ENCODE measurements around the gene C1orf53.
"Not testable (repeated sequence)": the region's sequence is repeated elsewhere in the genome, so short reads cannot be mapped to it uniquely, and the experiment has no call there.

C1orf53 gene

DNA sequence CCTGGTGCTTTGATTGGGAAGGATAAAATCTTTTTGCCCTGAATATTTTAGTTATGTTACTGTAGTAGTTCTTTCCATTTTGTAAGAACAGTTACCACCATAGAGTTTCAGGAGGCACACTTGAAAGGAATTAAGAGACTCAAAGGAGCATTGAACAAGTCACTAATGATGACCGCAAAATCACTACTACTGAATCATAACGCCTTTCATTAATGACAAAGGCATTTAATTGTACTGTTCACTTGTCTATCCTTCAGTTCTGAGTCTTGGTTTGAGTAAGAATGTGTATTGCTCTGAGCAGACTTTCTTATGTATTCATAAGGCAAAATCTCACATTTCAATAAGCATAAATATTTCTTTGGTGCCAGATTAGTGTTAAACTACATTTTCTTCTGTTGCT is 39.6 kb downstream of the C1orf53 start:
- Histone ChIP-seq H3K27me3 (ENCODE audit: insufficient read depth, low read depth, severe bottlenecking) (no peaks in the 10 kb centered on the region), H3K4me3 (ENCODE audit: low read depth, low read length) (no peak overlapping the region), H3K27ac (no peak overlapping the region), H3K9me3 (ENCODE audit: severe bottlenecking) (no peaks in the 10 kb centered on the region), H3K36me3 (no peaks in the 10 kb centered on the region)
- no peak for DNase-seq
- TF ChIP-seq, protein P1, sequence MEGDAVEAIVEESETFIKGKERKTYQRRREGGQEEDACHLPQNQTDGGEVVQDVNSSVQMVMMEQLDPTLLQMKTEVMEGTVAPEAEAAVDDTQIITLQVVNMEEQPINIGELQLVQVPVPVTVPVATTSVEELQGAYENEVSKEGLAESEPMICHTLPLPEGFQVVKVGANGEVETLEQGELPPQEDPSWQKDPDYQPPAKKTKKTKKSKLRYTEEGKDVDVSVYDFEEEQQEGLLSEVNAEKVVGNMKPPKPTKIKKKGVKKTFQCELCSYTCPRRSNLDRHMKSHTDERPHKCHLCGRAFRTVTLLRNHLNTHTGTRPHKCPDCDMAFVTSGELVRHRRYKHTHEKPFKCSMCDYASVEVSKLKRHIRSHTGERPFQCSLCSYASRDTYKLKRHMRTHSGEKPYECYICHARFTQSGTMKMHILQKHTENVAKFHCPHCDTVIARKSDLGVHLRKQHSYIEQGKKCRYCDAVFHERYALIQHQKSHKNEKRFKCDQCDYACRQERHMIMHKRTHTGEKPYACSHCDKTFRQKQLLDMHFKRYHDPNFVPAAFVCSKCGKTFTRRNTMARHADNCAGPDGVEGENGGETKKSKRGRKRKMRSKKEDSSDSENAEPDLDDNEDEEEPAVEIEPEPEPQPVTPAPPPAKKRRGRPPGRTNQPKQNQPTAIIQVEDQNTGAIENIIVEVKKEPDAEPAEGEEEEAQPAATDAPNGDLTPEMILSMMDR (IDR thresholded peaks at IDR 0.05; ENCODE audit: low read depth, low read length), result no peak

DNA sequence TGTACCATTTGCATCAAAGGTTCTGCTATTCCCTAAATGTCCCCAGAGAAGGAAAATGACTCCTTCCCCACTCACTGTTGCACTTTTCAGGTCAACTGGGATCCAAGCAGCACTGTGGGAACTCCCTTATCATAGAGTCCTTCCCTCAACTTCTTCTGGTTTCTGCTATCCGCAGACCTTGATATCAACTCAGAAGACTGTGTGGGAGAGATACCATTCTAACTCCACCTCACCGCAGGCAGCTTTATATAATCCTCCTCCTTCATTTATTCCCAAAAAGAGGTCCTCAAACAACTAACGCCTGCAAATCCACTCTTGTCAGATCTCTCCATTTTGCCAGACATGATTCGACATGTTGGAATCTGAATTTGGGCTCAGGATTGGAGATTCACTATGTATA is 42.1 kb downstream of the C1orf53 start:
- TF ChIP-seq, protein P1 (IDR thresholded peaks at IDR 0.05; ENCODE audit: low read depth, low read length), result no peak
- Histone ChIP-seq H3K36me3 (no peaks in the 10 kb centered on the region), H3K9me3 (ENCODE audit: severe bottlenecking) (no peaks in the 10 kb centered on the region), H3K27ac (no peak overlapping the region), H3K27me3 (ENCODE audit: insufficient read depth, low read depth, severe bottlenecking) (no peaks in the 10 kb centered on the region), H3K4me3 (ENCODE audit: low read depth, low read length) (no peak overlapping the region)
- DNase-seq, result no peak

DNA sequence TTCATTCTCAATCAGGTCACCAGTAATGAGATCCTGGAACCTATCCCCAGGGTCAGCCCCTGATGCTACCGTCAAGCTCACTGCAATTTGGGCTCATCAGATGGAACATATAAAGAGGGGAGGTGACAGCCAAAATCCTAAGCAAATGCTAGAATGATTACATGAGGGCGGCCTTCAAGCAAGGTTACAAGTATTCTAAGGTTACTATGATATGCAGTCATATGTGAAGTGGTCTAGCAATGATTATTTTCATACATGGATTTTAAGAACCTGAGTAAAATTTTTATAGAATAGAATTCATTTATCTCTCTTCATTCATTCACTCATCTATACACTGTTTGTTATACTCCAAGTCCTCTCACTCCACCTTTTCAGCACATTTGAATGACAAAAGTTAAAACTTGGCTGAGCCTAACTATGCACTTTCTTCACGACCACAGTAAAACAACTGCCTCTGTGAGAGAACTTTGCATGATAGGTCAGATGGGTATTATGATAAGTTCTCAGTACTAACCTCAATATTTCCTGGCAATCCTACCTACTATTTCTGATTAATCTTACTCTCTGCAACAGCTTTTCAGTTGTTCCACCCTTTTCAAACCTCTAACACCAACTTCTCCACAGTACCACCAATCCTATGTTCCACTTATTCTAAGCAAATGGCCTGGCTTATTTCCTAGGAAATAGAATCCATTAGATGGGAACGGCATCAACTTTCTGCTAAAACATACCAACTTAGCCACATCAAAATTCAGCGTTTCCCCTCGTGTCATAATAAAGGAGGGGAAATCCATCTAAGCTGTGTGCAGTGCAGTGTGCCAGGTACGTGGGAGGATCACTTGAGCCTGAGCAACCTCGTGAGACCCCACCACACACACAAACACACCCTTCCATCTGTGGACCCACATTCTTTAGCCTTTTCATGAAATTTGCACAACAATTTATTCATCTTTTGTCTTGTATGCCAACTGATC is 46.8 kb downstream of the C1orf53 start:
- TF ChIP-seq, protein P1 (IDR thresholded peaks at IDR 0.05; ENCODE audit: low read depth, low read length), result no peak
- Histone ChIP-seq H3K27ac (no peak overlapping the region), H3K36me3 (no peaks in the 10 kb centered on the region)

DNA sequence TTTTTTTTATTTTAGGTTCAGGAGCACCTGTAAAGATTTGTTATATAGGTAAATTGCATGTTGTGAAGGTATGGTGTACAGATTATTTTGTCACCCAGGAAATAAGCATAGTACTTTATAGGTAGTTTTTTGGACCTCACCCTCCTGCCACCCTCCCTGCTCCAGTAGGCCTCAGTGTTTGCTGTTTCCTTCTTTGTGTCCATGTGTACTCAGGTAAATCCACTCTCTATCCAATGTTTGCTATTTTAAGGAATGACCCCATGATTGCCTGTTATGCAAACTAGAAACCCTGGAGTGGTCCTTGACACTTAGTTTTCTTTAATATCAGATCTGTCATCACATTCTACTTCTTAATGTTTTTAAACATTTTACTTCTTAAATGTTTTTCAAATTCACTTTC is 48.7 kb downstream of the C1orf53 start:
- TF ChIP-seq, protein P1 (IDR thresholded peaks at IDR 0.05; ENCODE audit: low read depth, low read length), result no peak
- Histone ChIP-seq H3K27ac (no peak overlapping the region), H3K9me3 (ENCODE audit: severe bottlenecking) (no peaks in the 10 kb centered on the region), H3K4me3 (ENCODE audit: low read depth, low read length) (no peak overlapping the region), H3K27me3 (ENCODE audit: insufficient read depth, low read depth, severe bottlenecking) (no peaks in the 10 kb centered on the region), H3K36me3 (no peaks in the 10 kb centered on the region)
- no peak for DNase-seq

More for the DNA sequence above, 46.8 kb downstream of the C1orf53 start:
- DNase-seq, result no peak
- Histone ChIP-seq H3K27me3 (ENCODE audit: insufficient read depth, low read depth, severe bottlenecking) (no peaks in the 10 kb centered on the region), H3K4me3 (ENCODE audit: low read depth, low read length) (no peak overlapping the region), H3K9me3 (ENCODE audit: severe bottlenecking) (no peaks in the 10 kb centered on the region)

DNA sequence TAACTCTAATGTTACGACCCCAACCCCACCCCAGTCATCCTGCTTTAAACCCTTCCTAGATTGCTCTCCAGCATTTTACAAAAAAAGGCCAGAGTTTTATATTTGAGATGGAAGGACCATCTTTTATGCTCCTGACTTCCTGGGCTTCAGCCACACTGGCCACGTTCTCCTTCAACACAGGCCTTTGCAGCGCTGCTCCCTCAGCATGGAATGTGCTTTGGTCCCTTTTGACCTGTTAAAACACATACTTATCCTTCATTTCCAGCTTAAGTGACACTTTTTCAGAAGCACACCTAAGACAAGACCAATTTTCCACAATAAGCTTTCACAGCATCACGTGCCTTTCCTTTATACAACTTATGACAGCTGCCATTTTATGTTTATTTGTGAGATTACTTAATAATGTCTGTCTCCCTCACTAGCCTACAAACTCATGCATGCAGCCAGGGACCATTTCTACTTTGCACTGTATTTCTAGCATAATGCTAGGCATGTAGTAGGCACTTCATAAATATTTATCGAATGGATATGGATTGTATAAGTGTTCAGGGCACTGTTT is 49.3 kb downstream of the C1orf53 start:
- Histone ChIP-seq H3K9me3 (ENCODE audit: severe bottlenecking) (no peaks in the 10 kb centered on the region), H3K27ac (no peak overlapping the region), H3K27me3 (ENCODE audit: insufficient read depth, low read depth, severe bottlenecking) (no peaks in the 10 kb centered on the region), H3K4me3 (ENCODE audit: low read depth, low read length) (no peak overlapping the region), H3K36me3 (no peaks in the 10 kb centered on the region)
- TF ChIP-seq, protein P1 (IDR thresholded peaks at IDR 0.05; ENCODE audit: low read depth, low read length), result no peak
- DNase-seq, result no peak

DNA sequence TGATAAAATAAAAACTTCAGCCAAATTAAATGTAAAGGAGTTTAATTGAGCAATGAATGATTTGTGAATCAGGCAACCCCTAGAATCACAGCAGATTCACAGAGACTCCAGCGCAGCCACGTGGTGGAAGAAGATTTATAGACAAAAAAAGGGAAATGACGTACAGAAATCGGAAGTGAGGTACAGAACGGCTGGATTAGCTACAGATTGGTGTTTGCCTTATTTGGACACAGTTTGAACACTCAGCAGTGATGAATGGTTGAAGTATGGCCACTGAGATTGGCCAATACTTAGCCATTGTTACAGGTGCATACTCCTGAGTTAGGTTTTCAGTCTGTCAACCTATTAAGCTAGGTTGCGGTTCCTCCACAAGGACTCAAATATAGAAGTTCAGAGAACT is 51.0 kb downstream of the C1orf53 start:
- H3K36me3 ChIP-seq; DNase-seq; H3K9me3 ChIP-seq (ENCODE audit: severe bottlenecking); H3K4me3 ChIP-seq (ENCODE audit: low read depth, low read length); H3K27me3 ChIP-seq (ENCODE audit: insufficient read depth, low read depth, severe bottlenecking); H3K27ac ChIP-seq: not testable (repeated sequence)
